Measurements from ENCODE around the gene THSD4.

Gene THSD4

DNA sequence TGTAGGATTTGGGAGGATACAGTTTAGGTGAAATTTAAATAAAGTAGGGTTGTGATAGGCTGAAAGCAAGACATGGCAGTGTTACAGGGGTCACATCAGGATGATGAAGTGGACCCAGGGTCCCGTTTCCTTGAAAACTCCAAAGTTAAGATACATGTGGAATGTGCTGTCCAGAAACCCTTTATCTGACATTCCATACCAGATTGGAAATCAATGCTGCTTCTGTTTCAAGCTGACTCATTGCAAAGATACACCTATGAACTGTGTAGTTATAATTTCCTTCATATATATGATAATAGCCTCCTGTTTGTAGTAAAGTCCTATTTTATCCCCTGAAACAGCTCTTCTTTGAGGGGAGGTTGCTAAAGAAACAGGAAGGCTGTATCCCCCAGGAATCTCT is 624.1 kb downstream of the THSD4 start:
- no peak overlapping the region for H3K27ac ChIP-seq
- H3K4me3 ChIP-seq (IDR thresholded peaks at IDR 0.05; ENCODE audit: insufficient read depth, low read depth, low read length) = no peak overlapping the region
- no peaks in the 10 kb centered on the region for H3K27me3 ChIP-seq (ENCODE audit: insufficient read depth, low read depth)
- H3K9ac ChIP-seq = no peak overlapping the region
- H3K79me2 ChIP-seq (ENCODE audit: insufficient read depth, low read depth) = no peaks in the 10 kb centered on the region
- H4K20me1 ChIP-seq (ENCODE audit: insufficient read depth) = no peaks in the 10 kb centered on the region
- no peak overlapping the region for H2AFZ ChIP-seq (ENCODE audit: low read depth)
- H3K36me3 ChIP-seq (ENCODE audit: insufficient read depth) = no peaks in the 10 kb centered on the region
- TF ChIP-seq, protein P1, sequence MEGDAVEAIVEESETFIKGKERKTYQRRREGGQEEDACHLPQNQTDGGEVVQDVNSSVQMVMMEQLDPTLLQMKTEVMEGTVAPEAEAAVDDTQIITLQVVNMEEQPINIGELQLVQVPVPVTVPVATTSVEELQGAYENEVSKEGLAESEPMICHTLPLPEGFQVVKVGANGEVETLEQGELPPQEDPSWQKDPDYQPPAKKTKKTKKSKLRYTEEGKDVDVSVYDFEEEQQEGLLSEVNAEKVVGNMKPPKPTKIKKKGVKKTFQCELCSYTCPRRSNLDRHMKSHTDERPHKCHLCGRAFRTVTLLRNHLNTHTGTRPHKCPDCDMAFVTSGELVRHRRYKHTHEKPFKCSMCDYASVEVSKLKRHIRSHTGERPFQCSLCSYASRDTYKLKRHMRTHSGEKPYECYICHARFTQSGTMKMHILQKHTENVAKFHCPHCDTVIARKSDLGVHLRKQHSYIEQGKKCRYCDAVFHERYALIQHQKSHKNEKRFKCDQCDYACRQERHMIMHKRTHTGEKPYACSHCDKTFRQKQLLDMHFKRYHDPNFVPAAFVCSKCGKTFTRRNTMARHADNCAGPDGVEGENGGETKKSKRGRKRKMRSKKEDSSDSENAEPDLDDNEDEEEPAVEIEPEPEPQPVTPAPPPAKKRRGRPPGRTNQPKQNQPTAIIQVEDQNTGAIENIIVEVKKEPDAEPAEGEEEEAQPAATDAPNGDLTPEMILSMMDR (conservative IDR thresholded peaks at IDR 0.05; ENCODE audit: low read depth, low read length) = no peak
- peaks cover 16% of the 10 kb centered on the region for H3K4me1 ChIP-seq (ENCODE audit: low read depth, poor library complexity, severe bottlenecking)
- H3K4me2 ChIP-seq = no peak overlapping the region

DNA sequence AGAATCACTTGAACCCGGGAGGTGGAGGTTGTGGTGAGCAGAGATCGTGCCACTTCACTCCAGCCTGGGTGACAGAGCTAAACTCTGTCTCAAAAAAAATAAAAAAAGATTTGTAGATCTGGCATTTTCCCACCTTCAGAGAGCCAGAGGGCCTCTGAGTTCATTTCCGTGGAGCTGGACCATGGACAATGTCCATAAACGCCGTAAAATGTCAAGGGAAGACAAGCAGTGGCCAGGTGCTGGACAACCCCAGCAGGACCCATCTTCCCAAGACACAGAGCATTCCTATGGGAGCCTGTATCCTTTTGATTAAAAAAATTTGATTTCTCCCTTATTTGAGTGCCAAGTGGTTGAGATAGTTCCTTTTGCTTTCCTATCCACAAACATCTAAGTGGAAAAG is 627.7 kb downstream of the THSD4 start:
- no peak overlapping the region for H2AFZ ChIP-seq (ENCODE audit: low read depth)

DNA sequence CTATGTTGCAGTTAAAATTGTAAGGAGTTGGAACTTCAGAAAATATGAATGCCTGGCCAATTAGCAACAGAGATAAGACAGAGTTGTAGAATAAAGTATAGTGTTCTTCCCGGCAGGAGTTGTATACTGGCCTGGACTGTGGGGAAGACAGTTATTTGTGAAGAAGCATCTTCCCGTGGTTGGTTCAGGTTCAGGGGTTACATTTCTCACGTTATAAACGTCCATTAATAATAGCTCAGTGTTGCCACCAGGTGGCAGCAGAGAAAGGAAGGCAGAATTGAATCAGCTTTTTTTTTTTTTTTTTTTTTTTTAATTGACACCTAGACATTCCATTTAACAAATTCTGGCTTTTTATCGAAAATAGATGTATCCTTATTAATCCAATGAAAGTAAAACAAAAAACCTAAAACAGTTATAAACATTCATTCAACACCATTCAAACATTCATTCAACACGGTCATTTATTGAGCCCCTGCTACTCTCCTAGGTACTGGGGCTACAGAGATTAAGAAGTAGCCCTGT is 628.7 kb downstream of the THSD4 start:
- peaks cover 22% of the 10 kb centered on the region for H3K4me1 ChIP-seq (ENCODE audit: low read depth, poor library complexity, severe bottlenecking)
- peak overlapping the region; percentile 17; the same call in 1 of the 2 replicates for H2AFZ ChIP-seq (ENCODE audit: low read depth)
- no peak overlapping the region for H3K4me2 ChIP-seq
- no peaks in the 10 kb centered on the region for H3K79me2 ChIP-seq (ENCODE audit: insufficient read depth, low read depth)
- H3K36me3 ChIP-seq (ENCODE audit: insufficient read depth) = no peaks in the 10 kb centered on the region
- no peak overlapping the region for H3K27ac ChIP-seq
- no peak overlapping the region for H3K9ac ChIP-seq
- no peak overlapping the region for H3K4me3 ChIP-seq (IDR thresholded peaks at IDR 0.05; ENCODE audit: insufficient read depth, low read depth, low read length)
- no peaks in the 10 kb centered on the region for H4K20me1 ChIP-seq (ENCODE audit: insufficient read depth)
- TF ChIP-seq, protein P1 (conservative IDR thresholded peaks at IDR 0.05; ENCODE audit: low read depth, low read length) = peak; percentile 88
- H3K27me3 ChIP-seq (ENCODE audit: insufficient read depth, low read depth) = no peaks in the 10 kb centered on the region

More for the DNA sequence above, 627.7 kb downstream of the THSD4 start:
- Histone ChIP-seq H3K79me2 (ENCODE audit: insufficient read depth, low read depth) (no peaks in the 10 kb centered on the region), H3K4me1 (ENCODE audit: low read depth, poor library complexity, severe bottlenecking) (peaks cover 22% of the 10 kb centered on the region), H3K36me3 (ENCODE audit: insufficient read depth) (no peaks in the 10 kb centered on the region), H3K27me3 (ENCODE audit: insufficient read depth, low read depth) (no peaks in the 10 kb centered on the region), H4K20me1 (ENCODE audit: insufficient read depth) (no peaks in the 10 kb centered on the region), H3K27ac (no peak overlapping the region), H3K4me2 (no peak overlapping the region), H3K4me3 (IDR thresholded peaks at IDR 0.05; ENCODE audit: insufficient read depth, low read depth, low read length) (no peak overlapping the region), H3K9ac (no peak overlapping the region)
- TF ChIP-seq, protein P1 (conservative IDR thresholded peaks at IDR 0.05; ENCODE audit: low read depth, low read length) = no peak

DNA sequence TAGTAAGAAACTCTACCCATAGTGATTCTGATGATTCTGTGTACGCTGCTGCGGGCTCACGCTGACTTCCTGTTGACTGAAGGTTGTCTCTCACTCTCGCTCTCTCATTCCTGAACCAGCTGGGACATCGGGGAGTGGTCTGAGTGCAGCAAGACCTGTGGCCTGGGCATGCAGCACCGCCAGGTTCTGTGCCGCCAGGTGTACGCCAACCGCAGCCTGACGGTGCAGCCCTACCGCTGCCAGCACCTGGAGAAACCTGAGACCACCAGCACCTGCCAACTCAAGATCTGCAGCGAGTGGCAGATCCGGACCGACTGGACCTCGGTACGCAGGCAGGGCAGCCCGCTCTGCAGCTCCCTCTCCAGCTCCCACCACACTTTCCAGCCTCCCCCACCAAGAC is 631.4 kb downstream of the THSD4 start:
- Histone ChIP-seq H3K79me2 (ENCODE audit: insufficient read depth, low read depth) (no peaks in the 10 kb centered on the region), H3K9ac (no peak overlapping the region), H3K4me1 (ENCODE audit: low read depth, poor library complexity, severe bottlenecking) (peaks cover 22% of the 10 kb centered on the region), H3K4me3 (IDR thresholded peaks at IDR 0.05; ENCODE audit: insufficient read depth, low read depth, low read length) (no peak overlapping the region), H4K20me1 (ENCODE audit: insufficient read depth) (no peaks in the 10 kb centered on the region), H2AFZ (ENCODE audit: low read depth) (0 out of 2 replicates have a peak overlapping the region, but pooled peaks have one; percentile 13), H3K27me3 (ENCODE audit: insufficient read depth, low read depth) (no peaks in the 10 kb centered on the region), H3K36me3 (ENCODE audit: insufficient read depth) (no peaks in the 10 kb centered on the region), H3K27ac (peak overlapping the region; percentile 25; the same call in 1 of the 2 replicates), H3K4me2 (no peak overlapping the region)
- TF ChIP-seq, protein P1 (conservative IDR thresholded peaks at IDR 0.05; ENCODE audit: low read depth, low read length) = no peak
